Body of pancreas (tissue), 4 donors: ENCODE results near the gene RNPS1.

Source experiments
- POLR2A ChIP-seq, 3 donors: fragments of 450-650 bp; IDR thresholded peaks; one replicate each; pipeline ENCODE4 v1.6.1; 2016; ENCODE audit warnings: antibody characterized with exemption in 3 of 3, mild to moderate bottlenecking in 2 of 3
- TF ChIP-seq, protein P1 (sequence below), 7 experiments: fragments of 450-650 bp in 4 of 7; fragments of 200-600 bp in 3 of 7; sonication (generic) in 3 of 7; IDR thresholded peaks; one replicate each; pipeline ENCODE4 v1.5.1; 2016 to 2019; ENCODE audit warnings: antibody characterized with exemption in 7 of 7

GRCh38 chr16:2284797-2285576 is 17.1 kb upstream of the RNPS1 start:
- TF ChIP-seq, protein P1, sequence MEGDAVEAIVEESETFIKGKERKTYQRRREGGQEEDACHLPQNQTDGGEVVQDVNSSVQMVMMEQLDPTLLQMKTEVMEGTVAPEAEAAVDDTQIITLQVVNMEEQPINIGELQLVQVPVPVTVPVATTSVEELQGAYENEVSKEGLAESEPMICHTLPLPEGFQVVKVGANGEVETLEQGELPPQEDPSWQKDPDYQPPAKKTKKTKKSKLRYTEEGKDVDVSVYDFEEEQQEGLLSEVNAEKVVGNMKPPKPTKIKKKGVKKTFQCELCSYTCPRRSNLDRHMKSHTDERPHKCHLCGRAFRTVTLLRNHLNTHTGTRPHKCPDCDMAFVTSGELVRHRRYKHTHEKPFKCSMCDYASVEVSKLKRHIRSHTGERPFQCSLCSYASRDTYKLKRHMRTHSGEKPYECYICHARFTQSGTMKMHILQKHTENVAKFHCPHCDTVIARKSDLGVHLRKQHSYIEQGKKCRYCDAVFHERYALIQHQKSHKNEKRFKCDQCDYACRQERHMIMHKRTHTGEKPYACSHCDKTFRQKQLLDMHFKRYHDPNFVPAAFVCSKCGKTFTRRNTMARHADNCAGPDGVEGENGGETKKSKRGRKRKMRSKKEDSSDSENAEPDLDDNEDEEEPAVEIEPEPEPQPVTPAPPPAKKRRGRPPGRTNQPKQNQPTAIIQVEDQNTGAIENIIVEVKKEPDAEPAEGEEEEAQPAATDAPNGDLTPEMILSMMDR (IDR thresholded peaks at IDR 0.05) = no peak
- TF ChIP-seq POLR2A (IDR thresholded peaks at IDR 0.05) = no peak
